ENCODE data around the gene SLC39A7.
A peak's percentile ranks its signal among the peaks of the same experiment; 100 is the strongest.

Gene SLC39A7

DNA sequence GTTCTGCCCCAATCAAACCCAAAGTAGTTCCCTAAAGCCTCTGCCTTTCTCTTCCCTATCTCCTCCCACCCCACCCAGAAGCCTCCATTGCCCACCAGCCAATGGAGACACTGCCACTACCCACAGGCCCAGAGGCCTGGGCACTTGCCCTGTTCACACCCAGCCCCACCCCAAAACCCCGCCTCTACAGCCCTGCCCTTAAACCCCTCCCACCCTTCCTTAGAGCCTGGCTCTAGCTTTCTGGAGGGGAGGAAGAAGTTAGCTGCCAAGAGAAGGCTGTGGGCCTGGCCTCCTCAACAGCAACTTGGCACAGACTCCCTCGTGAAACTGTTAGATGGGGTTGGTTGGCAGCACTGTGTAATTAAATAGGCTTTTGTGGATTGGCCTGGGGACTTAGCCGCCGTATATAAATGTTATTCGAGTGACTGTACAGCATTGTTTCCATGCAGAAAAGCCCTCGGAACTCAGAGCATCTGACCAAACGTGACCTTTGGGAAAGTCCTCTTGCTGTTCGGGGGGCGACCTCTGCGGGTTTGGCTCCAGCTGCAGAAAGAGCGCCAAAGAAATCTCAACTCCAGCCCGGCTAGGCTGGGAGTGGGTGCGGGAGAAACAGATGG lies 39.8 kb upstream of the SLC39A7 start:
- TF ChIP-seq YY1 (IDR thresholded peaks at IDR 0.05; ENCODE audit: insufficient read depth, insufficient read length) (no peak), ZNF274 (IDR thresholded peaks at IDR 0.05; ENCODE audit: low read depth, low read length) (no peak), SUZ12 (IDR thresholded peaks at IDR 0.05; ENCODE audit: extremely low read depth, insufficient read depth, insufficient read length) (no peak)
- DNase-seq (ENCODE audit: low read depth, low spot score) = no peak
- peaks cover 11% of the 10 kb centered on the region for H3K27me3 ChIP-seq (ENCODE audit: insufficient read depth, insufficient read length)
- H3K9ac ChIP-seq (ENCODE audit: insufficient read length, low read depth) = peak overlapping the region; percentile 42
- H3K9me3 ChIP-seq (ENCODE audit: insufficient read depth, low read length) = no peaks in the 10 kb centered on the region
- H3K4me3 ChIP-seq (ENCODE audit: insufficient read length, low read depth) = no peak overlapping the region
- peaks cover 2% of the 10 kb centered on the region for H3K4me1 ChIP-seq (ENCODE audit: insufficient read depth, insufficient read length)
- H3K36me3 ChIP-seq (ENCODE audit: insufficient read depth, insufficient read length, low read length) = no peaks in the 10 kb centered on the region

DNA sequence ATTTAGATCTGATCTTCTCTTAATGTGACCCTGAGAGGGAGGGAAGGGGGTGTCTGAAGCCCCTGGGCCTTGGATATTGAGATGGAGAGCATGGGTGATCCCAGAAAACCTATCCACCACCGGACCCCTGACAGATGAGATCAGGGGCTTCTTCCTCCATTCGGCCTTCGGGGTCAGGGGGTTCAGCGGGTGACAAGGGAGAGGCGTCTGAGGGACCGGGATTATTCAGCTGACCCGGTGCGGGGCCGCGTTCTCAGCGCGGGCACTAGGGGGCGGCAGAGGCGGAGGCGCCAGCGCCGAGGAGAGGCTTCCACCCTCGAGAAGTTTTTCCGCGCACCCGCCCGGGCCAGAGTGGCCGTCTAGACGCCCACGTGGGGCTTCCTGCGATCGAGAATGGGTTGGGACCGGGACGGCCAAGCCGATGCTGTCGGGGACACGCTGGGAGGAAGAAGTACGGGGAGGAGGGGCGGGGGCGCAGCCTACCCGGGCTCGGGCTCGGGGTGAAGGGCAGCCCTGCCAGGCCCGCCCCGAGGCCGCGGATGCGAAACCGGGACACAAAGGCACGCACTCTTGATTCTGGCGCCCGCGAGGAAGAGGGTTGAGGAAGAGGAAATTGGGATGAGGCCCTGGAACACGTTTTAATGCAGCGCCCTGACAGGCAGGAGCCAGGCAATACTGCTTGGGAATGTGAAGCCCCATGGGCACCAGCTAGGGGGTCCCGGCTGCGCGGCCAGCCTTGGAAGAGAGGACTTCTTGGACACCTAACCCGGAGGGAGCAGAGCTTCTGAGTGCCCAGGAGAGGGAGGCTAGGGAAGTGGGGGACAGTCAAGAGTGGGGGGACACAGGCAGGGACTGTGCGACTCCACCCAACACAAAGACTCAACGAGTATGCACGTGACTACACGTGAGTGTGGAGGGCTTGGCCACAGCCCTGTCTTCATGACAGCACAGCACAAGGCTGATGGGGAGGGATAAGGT lies 39.0 kb upstream of the SLC39A7 start:
- TF ChIP-seq ZNF274 (IDR thresholded peaks at IDR 0.05; ENCODE audit: low read depth, low read length) (no peak), SUZ12 (IDR thresholded peaks at IDR 0.05; ENCODE audit: extremely low read depth, insufficient read depth, insufficient read length) (no peak), YY1 (IDR thresholded peaks at IDR 0.05; ENCODE audit: insufficient read depth, insufficient read length) (no peak)
- peak overlapping the region; percentile 75 for H3K9ac ChIP-seq (ENCODE audit: insufficient read length, low read depth)
- DNase-seq (ENCODE audit: low read depth, low spot score) = no peak
- no peaks in the 10 kb centered on the region for H3K36me3 ChIP-seq (ENCODE audit: insufficient read depth, insufficient read length, low read length)
- no peaks in the 10 kb centered on the region for H3K9me3 ChIP-seq (ENCODE audit: insufficient read depth, low read length)
- H3K27me3 ChIP-seq (ENCODE audit: insufficient read depth, insufficient read length) = peaks cover 11% of the 10 kb centered on the region
- H3K4me1 ChIP-seq (ENCODE audit: insufficient read depth, insufficient read length) = peaks cover 2% of the 10 kb centered on the region
- peak overlapping the region; percentile 45 for H3K4me3 ChIP-seq (ENCODE audit: insufficient read length, low read depth)

DNA sequence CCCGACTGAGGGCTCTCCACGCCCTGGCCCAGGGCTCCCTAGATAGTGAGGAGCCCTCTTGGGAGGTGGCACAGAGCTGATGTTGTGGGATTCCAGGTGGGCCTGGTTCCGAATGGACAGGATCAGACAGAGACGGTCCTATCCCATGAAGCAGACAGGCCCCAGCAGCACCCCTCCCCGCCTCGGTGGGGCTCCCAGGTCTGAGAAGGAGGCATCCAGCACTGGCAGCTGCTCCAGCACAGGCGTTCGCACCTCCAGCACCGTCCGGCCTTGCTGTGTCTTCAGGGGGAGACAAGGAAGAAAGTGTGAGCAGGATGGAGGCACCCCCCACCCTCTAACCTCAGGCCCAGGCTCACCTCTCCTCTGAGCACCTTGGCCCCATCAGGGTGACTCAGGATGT lies 37.1 kb upstream of the SLC39A7 start:
- H3K36me3 ChIP-seq (ENCODE audit: insufficient read depth, insufficient read length, low read length) = no peaks in the 10 kb centered on the region
- TF ChIP-seq SUZ12 (IDR thresholded peaks at IDR 0.05; ENCODE audit: extremely low read depth, insufficient read depth, insufficient read length) (no peak), YY1 (IDR thresholded peaks at IDR 0.05; ENCODE audit: insufficient read depth, insufficient read length) (no peak), ZNF274 (IDR thresholded peaks at IDR 0.05; ENCODE audit: low read depth, low read length) (no peak)
- no peak overlapping the region for H3K9ac ChIP-seq (ENCODE audit: insufficient read length, low read depth)
- no peak for DNase-seq (ENCODE audit: low read depth, low spot score)
- no peak overlapping the region for H3K4me3 ChIP-seq (ENCODE audit: insufficient read length, low read depth)
- H3K9me3 ChIP-seq (ENCODE audit: insufficient read depth, low read length) = no peaks in the 10 kb centered on the region
- peaks cover 8% of the 10 kb centered on the region for H3K27me3 ChIP-seq (ENCODE audit: insufficient read depth, insufficient read length)
- H3K4me1 ChIP-seq (ENCODE audit: insufficient read depth, insufficient read length) = peaks cover 2% of the 10 kb centered on the region

DNA sequence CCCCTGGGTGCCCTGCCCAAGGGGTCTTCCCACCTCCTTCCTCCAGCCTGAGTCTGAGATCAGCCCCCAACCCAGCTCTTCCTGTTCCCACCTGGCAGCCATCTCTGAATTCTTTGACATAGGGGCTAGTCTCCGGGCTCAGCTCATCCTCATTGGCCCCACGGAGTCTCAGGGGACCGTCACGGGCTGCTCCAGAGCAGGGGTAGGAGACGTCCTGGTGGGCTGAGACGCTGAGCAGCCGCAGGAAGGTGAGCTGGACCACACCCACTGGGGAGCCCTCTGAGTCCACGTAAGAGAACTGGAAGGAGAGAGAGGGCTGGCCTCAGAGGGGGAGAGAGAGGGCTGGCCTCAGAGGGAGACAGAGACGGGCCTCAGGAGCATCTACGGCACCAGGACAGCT lies 36.5 kb upstream of the SLC39A7 start:
- Histone ChIP-seq H3K9me3 (ENCODE audit: insufficient read depth, low read length) (no peaks in the 10 kb centered on the region), H3K4me1 (ENCODE audit: insufficient read depth, insufficient read length) (peaks cover 2% of the 10 kb centered on the region), H3K4me3 (ENCODE audit: insufficient read length, low read depth) (no peak overlapping the region), H3K9ac (ENCODE audit: insufficient read length, low read depth) (no peak overlapping the region), H3K27me3 (ENCODE audit: insufficient read depth, insufficient read length) (peaks cover 8% of the 10 kb centered on the region), H3K36me3 (ENCODE audit: insufficient read depth, insufficient read length, low read length) (no peaks in the 10 kb centered on the region)
- TF ChIP-seq ZNF274 (IDR thresholded peaks at IDR 0.05; ENCODE audit: low read depth, low read length) (no peak), SUZ12 (IDR thresholded peaks at IDR 0.05; ENCODE audit: extremely low read depth, insufficient read depth, insufficient read length) (no peak), YY1 (IDR thresholded peaks at IDR 0.05; ENCODE audit: insufficient read depth, insufficient read length) (no peak)
- DNase-seq (ENCODE audit: low read depth, low spot score) = no peak

DNA sequence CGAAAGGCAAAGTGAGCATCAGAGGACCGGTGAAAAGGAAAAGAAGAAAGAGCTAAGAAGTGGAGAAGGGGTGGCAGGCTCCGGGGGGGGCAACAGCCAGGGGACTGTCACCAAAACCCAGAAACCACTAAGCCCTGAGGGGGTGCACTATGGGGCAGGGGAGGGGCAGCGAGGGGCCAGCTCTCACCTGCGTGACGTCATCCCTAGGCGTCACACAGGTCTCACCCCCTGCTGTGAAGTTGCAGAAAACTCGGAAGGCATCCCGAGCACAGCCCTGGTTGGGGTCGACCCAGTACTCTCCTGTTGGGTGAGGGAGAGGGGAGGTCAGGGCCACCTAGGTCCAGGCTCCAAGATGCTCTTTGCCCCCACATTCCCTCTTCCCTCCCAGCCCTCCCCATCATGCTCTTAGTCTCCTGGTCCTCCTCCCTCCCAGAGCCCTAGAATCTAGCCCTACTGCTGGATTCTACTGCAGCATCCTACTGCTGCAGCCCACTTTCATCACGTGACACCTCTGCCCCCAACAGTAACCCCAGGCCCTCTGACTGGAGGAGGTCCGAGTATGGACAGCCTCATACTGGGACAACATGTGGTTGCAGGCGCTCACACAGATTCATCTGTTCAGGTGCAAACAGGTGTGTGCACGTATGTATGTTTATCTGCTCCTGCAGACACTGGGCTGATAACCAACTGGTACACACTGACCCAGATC lies 35.8 kb upstream of the SLC39A7 start:
- Histone ChIP-seq H3K4me3 (ENCODE audit: insufficient read length, low read depth) (no peak overlapping the region), H3K9ac (ENCODE audit: insufficient read length, low read depth) (no peak overlapping the region), H3K27me3 (ENCODE audit: insufficient read depth, insufficient read length) (peaks cover 8% of the 10 kb centered on the region), H3K4me1 (ENCODE audit: insufficient read depth, insufficient read length) (peaks cover 2% of the 10 kb centered on the region), H3K36me3 (ENCODE audit: insufficient read depth, insufficient read length, low read length) (no peaks in the 10 kb centered on the region), H3K9me3 (ENCODE audit: insufficient read depth, low read length) (no peaks in the 10 kb centered on the region)
- no peak for DNase-seq (ENCODE audit: low read depth, low spot score)
- TF ChIP-seq ZNF274 (IDR thresholded peaks at IDR 0.05; ENCODE audit: low read depth, low read length) = no peak
- no peak for TF ChIP-seq YY1 (IDR thresholded peaks at IDR 0.05; ENCODE audit: insufficient read depth, insufficient read length)
- TF ChIP-seq SUZ12 (IDR thresholded peaks at IDR 0.05; ENCODE audit: extremely low read depth, insufficient read depth, insufficient read length) = no peak

DNA sequence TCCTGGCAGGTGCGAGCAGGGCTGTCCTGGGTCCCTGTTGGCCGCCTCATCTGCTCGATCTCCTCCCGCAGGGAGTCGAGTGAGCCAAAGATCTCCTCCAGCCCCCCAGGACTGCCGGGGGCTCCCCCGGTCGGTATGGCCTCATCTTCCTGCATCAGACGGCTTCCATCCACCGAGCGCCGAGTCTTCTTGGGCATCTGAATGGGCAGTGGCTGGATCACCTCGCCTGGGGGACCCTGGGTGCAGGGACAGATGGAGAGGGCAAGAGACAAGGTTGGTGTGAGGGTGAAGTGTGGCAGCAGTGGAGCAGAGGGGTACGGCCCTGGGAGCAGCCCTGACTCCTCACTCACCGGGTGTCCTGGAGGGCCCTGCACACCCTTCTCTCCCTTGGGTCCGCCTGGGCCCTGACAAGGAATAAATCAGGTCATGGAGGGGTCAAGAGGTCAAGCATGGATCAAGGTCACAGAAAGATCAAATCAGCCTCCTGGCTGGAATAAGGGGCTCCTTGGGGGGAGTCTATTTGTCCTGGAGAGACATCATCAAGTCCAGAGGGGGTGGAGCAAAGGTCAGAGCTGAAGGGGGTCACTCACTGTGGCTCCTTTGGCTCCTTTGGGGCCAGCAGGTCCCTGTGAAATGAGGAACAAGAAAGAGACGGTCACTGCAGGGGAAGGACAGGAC lies 34.9 kb upstream of the SLC39A7 start:
- no peak overlapping the region for H3K9ac ChIP-seq (ENCODE audit: insufficient read length, low read depth)
- TF ChIP-seq YY1 (IDR thresholded peaks at IDR 0.05; ENCODE audit: insufficient read depth, insufficient read length) (no peak), ZNF274 (IDR thresholded peaks at IDR 0.05; ENCODE audit: low read depth, low read length) (no peak), SUZ12 (IDR thresholded peaks at IDR 0.05; ENCODE audit: extremely low read depth, insufficient read depth, insufficient read length) (no peak)
- H3K4me1 ChIP-seq (ENCODE audit: insufficient read depth, insufficient read length) = peaks cover 2% of the 10 kb centered on the region
- H3K36me3 ChIP-seq (ENCODE audit: insufficient read depth, insufficient read length, low read length) = no peaks in the 10 kb centered on the region
- H3K4me3 ChIP-seq (ENCODE audit: insufficient read length, low read depth) = no peak overlapping the region
- no peak for DNase-seq (ENCODE audit: low read depth, low spot score)
- H3K27me3 ChIP-seq (ENCODE audit: insufficient read depth, insufficient read length) = peaks cover 8% of the 10 kb centered on the region
- H3K9me3 ChIP-seq (ENCODE audit: insufficient read depth, low read length) = no peaks in the 10 kb centered on the region

Data from NT2/D1 (cell line).